VCaP (cell line): ENCODE results near the gene WDR86.

Source experiments
- H3K27ac ChIP-seq: fragments of 450-650 bp; 2 replicates; pipeline ENCODE4 v1.5.1; 2017
- TF ChIP-seq, protein P1 (sequence below): fragments of 450-650 bp; conservative IDR thresholded peaks from 2 replicates; pipeline ENCODE4 v1.5.1; 2017; ENCODE audit warnings: mild to moderate bottlenecking, moderate library complexity

Gene WDR86

GRCh38 chr7:151453326-151453791, 43.5 kb upstream of the WDR86 start:
- TF ChIP-seq, protein P1, sequence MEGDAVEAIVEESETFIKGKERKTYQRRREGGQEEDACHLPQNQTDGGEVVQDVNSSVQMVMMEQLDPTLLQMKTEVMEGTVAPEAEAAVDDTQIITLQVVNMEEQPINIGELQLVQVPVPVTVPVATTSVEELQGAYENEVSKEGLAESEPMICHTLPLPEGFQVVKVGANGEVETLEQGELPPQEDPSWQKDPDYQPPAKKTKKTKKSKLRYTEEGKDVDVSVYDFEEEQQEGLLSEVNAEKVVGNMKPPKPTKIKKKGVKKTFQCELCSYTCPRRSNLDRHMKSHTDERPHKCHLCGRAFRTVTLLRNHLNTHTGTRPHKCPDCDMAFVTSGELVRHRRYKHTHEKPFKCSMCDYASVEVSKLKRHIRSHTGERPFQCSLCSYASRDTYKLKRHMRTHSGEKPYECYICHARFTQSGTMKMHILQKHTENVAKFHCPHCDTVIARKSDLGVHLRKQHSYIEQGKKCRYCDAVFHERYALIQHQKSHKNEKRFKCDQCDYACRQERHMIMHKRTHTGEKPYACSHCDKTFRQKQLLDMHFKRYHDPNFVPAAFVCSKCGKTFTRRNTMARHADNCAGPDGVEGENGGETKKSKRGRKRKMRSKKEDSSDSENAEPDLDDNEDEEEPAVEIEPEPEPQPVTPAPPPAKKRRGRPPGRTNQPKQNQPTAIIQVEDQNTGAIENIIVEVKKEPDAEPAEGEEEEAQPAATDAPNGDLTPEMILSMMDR, result no peak

DNA sequence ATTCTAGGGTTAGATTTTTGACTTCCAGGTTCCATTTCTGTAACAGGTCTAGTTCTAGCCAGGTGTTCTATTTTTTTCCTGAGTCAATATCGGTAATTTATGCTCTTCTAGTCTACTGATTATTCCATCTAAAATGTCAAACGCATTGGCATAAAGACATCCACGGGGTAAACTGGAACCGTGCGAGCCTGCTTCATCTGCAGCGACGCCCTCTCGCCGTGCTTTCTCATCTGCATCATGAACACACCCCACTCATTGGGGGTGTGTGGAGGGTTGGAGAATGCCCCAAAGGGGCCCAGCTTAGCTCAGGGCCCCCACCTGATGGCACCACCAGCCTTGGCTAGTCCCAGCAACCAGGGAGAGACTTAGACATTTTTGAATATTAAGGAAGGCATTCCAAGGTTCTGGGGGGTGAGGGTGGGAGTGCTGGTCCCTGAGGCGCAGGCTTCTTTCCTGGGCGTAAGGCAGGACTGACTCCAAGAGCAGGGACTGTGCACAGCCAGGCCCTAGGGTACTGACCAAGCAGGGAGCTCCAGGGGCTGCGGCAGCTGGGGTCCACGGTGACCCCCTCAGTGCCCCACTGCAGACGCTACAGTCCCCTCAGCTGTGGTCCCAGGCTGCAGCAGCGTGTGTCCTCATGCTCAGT, 43.0 kb upstream of the WDR86 start:
- no peak overlapping the region for H3K27ac ChIP-seq
- TF ChIP-seq, protein P1, result no peak

More at GRCh38 chr7:151453326-151453791, 43.5 kb upstream of the WDR86 start:
- H3K27ac ChIP-seq, result no peak overlapping the region

GRCh38 chr7:151451626-151452571, 42.1 kb upstream of the WDR86 start:
- TF ChIP-seq, protein P1, result no peak

GRCh38 chr7:151451156-151451555, 41.3 kb upstream of the WDR86 start:
- H3K27ac ChIP-seq, result no peak overlapping the region
- TF ChIP-seq, protein P1, result no peak

More at GRCh38 chr7:151451626-151452571, 42.1 kb upstream of the WDR86 start:
- no peak overlapping the region for H3K27ac ChIP-seq

- TF ChIP-seq, protein P1, result no peak
- no peak overlapping the region for H3K27ac ChIP-seq
Measured at GRCh38 chr7:151449990-151450389, 40.2 kb upstream of the WDR86 start.

GRCh38 chr7:151448261-151449252, 38.7 kb upstream of the WDR86 start:
- TF ChIP-seq, protein P1, result peak; percentile 91
- H3K27ac ChIP-seq, result peak overlapping the region; percentile 38; the same call in 1 of the 2 replicates
